Progenitor cell of endocrine pancreas (in vitro differentiated cells): ENCODE data around the gene DAB1. TPM values are rescaled to one million over a fixed set of nuclear protein-coding genes. Genes with fewer than 3 reads are reported as not detected.

Experiments used
- DNase-seq: peaks from one replicate; pipeline ENCODE4 v3.0.0; 2021; ENCODE audit warnings: low spot score; ENCODE audit not compliant: unreplicated experiment
- H3K27ac Mint-ChIP-seq: 2 replicates; pipeline ENCODE4 v1.8.0; 2021; ENCODE audit warnings: mild to moderate bottlenecking, moderate library complexity, mixed read lengths
- H3K27me3 Mint-ChIP-seq: 2 replicates; pipeline ENCODE4 v1.8.0; 2021; ENCODE audit warnings: mixed read lengths
- H3K36me3 Mint-ChIP-seq: 2 replicates; pipeline ENCODE4 v1.8.0; 2022; ENCODE audit warnings: mixed read lengths; ENCODE audit not compliant: insufficient read depth
- H3K4me1 Mint-ChIP-seq: 2 replicates; pipeline ENCODE4 v1.8.0; 2021; ENCODE audit warnings: low read depth, mixed read lengths
- H3K4me3 Mint-ChIP-seq: 2 replicates; pipeline ENCODE4 v1.8.0; 2021; ENCODE audit warnings: low read depth, mild to moderate bottlenecking, moderate library complexity, mixed read lengths
- H3K9me3 Mint-ChIP-seq: 2 replicates; pipeline ENCODE4 v1.8.0; 2021; ENCODE audit warnings: low read depth, mixed read lengths
- total RNA-seq: library from RNA; stranded (reverse); gene quantifications from 2 replicates; pipeline ENCODE4 v1.2.1, GENCODE V29; 2021
- TF ChIP-seq, protein P1 (sequence below): fragments of 200-600 bp; sonication (generic); IDR thresholded peaks from one replicate; pipeline ENCODE4 v1.5.0; 2021; ENCODE audit warnings: antibody characterized with exemption, mild to moderate bottlenecking; ENCODE audit not compliant: unreplicated experiment

DAB1 gene
- total RNA-seq, 1 donor from 2014 or later = 4.8 TPM

DNA sequence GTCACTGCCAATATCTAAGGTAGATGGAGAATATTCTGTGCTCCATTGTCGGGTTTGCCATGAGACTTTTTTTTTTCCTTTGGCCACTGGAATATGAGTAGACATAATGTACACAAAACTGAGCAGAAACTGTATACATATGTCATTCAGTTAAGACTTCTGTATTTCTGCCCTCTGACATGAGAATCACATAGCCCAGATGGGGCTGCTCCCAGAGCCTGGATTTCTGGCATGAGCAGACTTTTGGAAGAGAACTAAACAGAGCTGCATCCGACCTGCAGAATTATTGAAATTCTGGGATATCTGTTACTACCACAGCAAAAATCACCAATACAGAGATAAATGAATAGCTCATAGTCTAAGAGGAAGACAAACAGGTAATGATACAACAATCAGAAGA lies 62.3 kb downstream of the DAB1 start:
- DNase-seq = no peak
- Mint-ChIP-seq H3K9me3 (peaks cover 7% of the 10 kb centered on the region), H3K4me1 (no peaks in the 10 kb centered on the region), H3K27me3 (peaks cover 8% of the 10 kb centered on the region), H3K4me3 (no peak overlapping the region), H3K27ac (no peak overlapping the region), H3K36me3 (peaks cover 1% of the 10 kb centered on the region)
- TF ChIP-seq, protein P1, sequence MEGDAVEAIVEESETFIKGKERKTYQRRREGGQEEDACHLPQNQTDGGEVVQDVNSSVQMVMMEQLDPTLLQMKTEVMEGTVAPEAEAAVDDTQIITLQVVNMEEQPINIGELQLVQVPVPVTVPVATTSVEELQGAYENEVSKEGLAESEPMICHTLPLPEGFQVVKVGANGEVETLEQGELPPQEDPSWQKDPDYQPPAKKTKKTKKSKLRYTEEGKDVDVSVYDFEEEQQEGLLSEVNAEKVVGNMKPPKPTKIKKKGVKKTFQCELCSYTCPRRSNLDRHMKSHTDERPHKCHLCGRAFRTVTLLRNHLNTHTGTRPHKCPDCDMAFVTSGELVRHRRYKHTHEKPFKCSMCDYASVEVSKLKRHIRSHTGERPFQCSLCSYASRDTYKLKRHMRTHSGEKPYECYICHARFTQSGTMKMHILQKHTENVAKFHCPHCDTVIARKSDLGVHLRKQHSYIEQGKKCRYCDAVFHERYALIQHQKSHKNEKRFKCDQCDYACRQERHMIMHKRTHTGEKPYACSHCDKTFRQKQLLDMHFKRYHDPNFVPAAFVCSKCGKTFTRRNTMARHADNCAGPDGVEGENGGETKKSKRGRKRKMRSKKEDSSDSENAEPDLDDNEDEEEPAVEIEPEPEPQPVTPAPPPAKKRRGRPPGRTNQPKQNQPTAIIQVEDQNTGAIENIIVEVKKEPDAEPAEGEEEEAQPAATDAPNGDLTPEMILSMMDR = no peak

DNA sequence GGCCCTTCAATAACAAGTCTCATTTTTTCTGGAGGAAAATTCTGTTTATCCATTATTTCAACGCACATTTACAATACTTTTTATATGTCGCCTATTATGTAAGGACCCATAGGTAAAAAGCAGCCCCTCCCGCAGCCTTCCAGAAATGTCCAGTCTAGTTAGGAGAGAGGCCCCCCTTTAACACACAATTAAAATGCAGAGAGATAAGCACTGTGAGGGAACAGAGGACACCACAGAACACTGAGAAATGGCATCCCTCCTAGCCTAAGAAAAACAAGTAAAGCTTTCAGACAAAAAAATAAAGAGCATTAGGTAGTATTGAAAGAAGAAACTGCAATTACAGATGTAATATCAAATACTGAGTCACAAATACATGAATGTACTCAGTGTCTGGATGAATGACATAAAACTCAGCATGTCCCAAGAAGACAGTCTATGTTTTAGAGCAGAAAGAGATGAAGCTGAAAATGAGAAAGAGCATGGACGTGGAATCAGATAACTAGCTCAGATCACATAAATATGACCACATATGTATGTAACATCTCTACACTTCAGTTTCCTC lies 62.9 kb downstream of the DAB1 start:
- Mint-ChIP-seq H3K27me3 (peaks cover 8% of the 10 kb centered on the region), H3K27ac (no peak overlapping the region), H3K4me1 (no peaks in the 10 kb centered on the region), H3K4me3 (no peak overlapping the region), H3K36me3 (peaks cover 1% of the 10 kb centered on the region), H3K9me3 (peaks cover 7% of the 10 kb centered on the region)
- TF ChIP-seq, protein P1 = no peak
- no peak for DNase-seq

DNA sequence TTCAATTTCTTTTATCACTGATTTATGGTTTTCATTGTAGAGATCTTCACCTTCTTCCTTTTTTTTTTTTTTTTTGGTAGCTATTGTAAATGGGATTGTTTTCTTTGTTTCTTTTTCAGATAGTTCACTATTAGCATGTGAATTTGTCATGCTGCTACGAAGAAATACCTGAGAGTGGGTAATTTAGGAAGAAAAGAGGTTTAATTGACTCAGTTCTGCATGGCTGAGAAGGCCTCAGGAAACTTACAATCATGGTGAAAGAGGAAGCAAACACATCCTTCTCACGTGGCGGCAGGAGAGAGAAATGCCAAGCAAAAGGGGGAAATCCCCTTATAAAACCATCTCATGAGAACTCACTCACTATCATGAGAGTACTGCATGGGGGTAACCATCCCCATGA lies 66.4 kb downstream of the DAB1 start:
- peaks cover 1% of the 10 kb centered on the region for H3K36me3 Mint-ChIP-seq
- TF ChIP-seq, protein P1 = no peak
- no peak for DNase-seq
- no peaks in the 10 kb centered on the region for H3K27me3 Mint-ChIP-seq
- H3K4me1 Mint-ChIP-seq = no peaks in the 10 kb centered on the region
- H3K9me3 Mint-ChIP-seq = peaks cover 7% of the 10 kb centered on the region
- no peak overlapping the region for H3K4me3 Mint-ChIP-seq
- no peak overlapping the region for H3K27ac Mint-ChIP-seq

DNA sequence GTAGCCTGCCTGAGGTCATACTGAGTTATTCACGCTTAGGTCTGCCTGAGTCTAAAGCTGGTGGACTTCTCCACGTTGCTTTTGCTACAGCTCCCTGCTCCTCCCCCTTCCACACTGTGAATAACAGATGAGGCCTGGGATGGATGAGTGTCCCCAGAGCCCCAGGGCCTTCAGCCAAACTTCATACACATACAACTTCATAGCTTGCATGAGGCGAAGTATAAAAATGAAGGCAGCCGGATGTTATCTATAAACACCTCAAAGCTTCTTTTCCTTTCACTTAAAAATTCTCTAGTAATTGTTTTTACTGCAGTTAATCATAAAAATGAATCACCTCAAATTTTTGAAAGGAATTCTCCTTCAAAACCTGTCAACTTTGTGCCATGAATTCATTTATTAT lies 70.2 kb downstream of the DAB1 start:
- Mint-ChIP-seq H3K4me3 (no peak overlapping the region), H3K36me3 (no peaks in the 10 kb centered on the region), H3K27me3 (peaks cover 3% of the 10 kb centered on the region), H3K27ac (no peak overlapping the region), H3K4me1 (no peaks in the 10 kb centered on the region), H3K9me3 (peaks cover 3% of the 10 kb centered on the region)
- TF ChIP-seq, protein P1 = no peak
- DNase-seq = no peak

DNA sequence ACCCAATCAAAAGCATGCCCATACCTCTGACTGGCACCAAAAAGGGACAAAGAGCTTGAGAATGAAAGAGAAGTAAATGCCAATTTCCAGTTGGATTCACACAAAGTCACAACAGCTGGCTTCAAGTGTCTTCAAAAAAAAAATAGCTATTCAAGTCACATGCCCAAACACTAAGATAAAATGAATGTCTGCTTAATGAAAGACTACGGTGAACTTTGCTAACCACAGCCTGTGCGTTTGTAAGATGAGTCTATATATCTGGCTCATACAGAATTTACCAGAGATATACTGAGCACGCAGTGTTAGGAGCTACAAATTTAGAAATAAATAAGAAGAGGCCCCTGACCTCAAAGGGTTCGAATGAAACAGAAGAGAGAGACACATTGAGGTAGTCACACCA lies 73.2 kb downstream of the DAB1 start:
- H3K4me1 Mint-ChIP-seq = no peaks in the 10 kb centered on the region
- no peak for DNase-seq
- no peaks in the 10 kb centered on the region for H3K9me3 Mint-ChIP-seq
- TF ChIP-seq, protein P1 = no peak
- H3K4me3 Mint-ChIP-seq = no peak overlapping the region
- no peaks in the 10 kb centered on the region for H3K36me3 Mint-ChIP-seq
- no peak overlapping the region for H3K27ac Mint-ChIP-seq
- H3K27me3 Mint-ChIP-seq = peaks cover 7% of the 10 kb centered on the region
